AG09309 (cell line): ENCODE data around the gene FAM124A.

ENCODE experiments used
- DNase-seq: peaks from one replicate; pipeline ENCODE4 v3.0.0-alpha.2; 2010; ENCODE audit warnings: low read depth
- H3K4me3 ChIP-seq: 2 replicates; pipeline ENCODE4 v1.5.1; 2011; ENCODE audit warnings: mild to moderate bottlenecking, low read depth, low read length, moderate library complexity; ENCODE audit not compliant: control insufficient read depth
- TF ChIP-seq, protein P1 (sequence below): IDR thresholded peaks from 2 replicates; pipeline ENCODE4 v1.5.1; 2011; ENCODE audit warnings: mild to moderate bottlenecking, low read depth, low read length, inconsistent platforms; ENCODE audit not compliant: insufficient read depth, control insufficient read depth; ENCODE audit errors: missing control alignments

FAM124A gene, protein sequence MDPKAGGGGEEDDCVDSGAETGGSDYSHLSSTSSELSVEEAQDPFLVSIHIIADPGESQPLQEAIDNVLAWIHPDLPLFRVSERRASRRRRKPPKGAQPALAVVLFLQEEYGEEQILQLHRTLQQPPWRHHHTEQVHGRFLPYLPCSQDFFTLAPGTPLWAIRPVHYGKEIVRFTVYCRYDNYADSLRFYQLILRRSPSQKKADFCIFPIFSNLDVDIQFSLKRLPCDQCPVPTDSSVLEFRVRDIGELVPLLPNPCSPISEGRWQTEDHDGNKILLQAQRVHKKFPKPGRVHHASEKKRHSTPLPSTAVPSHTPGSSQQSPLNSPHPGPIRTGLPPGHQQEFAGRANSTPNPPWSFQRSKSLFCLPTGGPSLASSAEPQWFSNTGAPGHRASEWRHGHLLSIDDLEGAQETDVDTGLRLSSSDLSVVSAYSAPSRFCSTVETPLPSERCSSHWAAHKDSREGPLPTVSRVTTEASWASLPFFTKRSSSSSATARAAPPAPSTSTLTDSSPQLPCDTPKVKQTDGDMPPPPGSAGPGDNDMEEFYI

GRCh38 chr13:51222037-51222685, at the start of gene FAM124A:
Gene FAM124A (plus strand): TSS chr13:51222398. CDS start chr13:51222502, 104 bp downstream.
- H3K4me3 ChIP-seq = peak within 1 kb of the TSS; percentile 59
- DNase-seq = no peak
- TF ChIP-seq, protein P1, sequence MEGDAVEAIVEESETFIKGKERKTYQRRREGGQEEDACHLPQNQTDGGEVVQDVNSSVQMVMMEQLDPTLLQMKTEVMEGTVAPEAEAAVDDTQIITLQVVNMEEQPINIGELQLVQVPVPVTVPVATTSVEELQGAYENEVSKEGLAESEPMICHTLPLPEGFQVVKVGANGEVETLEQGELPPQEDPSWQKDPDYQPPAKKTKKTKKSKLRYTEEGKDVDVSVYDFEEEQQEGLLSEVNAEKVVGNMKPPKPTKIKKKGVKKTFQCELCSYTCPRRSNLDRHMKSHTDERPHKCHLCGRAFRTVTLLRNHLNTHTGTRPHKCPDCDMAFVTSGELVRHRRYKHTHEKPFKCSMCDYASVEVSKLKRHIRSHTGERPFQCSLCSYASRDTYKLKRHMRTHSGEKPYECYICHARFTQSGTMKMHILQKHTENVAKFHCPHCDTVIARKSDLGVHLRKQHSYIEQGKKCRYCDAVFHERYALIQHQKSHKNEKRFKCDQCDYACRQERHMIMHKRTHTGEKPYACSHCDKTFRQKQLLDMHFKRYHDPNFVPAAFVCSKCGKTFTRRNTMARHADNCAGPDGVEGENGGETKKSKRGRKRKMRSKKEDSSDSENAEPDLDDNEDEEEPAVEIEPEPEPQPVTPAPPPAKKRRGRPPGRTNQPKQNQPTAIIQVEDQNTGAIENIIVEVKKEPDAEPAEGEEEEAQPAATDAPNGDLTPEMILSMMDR = no peak

GRCh38 chr13:51175021-51175420, 47.2 kb upstream of the FAM124A start:
- TF ChIP-seq, protein P1 = no peak
- no peak for DNase-seq
- H3K4me3 ChIP-seq = no peak overlapping the region

DNA sequence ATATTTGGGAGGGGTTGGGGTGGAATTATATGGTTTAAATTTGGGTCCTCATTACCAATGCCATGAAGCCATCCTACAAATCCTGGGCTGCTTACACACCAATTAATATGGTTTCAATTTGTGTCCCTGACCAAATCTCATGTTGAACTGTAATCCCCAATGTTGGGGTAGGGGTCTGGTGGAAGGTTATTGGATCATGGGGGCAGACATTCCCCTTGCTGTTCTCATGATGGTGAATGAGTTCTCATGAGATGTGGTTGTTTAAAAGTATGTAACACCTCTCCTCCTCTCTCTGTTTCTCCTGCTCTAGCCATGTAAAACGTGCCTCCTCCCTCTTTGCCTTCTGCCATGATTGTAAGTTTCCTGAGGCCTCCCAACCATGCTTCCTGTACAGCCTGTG, 46.6 kb upstream of the FAM124A start:
- H3K4me3 ChIP-seq = no peak overlapping the region
- no peak for DNase-seq
- TF ChIP-seq, protein P1 = no peak

- TF ChIP-seq, protein P1 = no peak
- H3K4me3 ChIP-seq = no peak overlapping the region
- DNase-seq = no peak
Measured at GRCh38 chr13:51177188-51177587, 45.0 kb upstream of the FAM124A start.

- DNase-seq = no peak
- no peak overlapping the region for H3K4me3 ChIP-seq
- TF ChIP-seq, protein P1 = no peak
Measured at GRCh38 chr13:51178456-51179074, 43.6 kb upstream of the FAM124A start.

GRCh38 chr13:51179432-51179971, 42.7 kb upstream of the FAM124A start:
- no peak for DNase-seq
- H3K4me3 ChIP-seq = no peak overlapping the region
- TF ChIP-seq, protein P1 = no peak
